Stimulated activated naive CD8-positive, alpha-beta T cell treated with anti-CD3 and anti-CD28 coated beads, Interleukin-15, Interleukin-2, amounts not matched to agents 100 ng/mL and 50 ng/mL, for 24 hours (primary cell): ENCODE measurements around the gene TMEM247.
"Not testable (repeated sequence)": the region's sequence is repeated elsewhere in the genome, so short reads cannot be mapped to it uniquely, and the experiment has no call there.

Experiments
- H3K27ac Mint-ChIP-seq: one replicate; pipeline ENCODE4 v1.8.0; 2021; ENCODE audit warnings: mild to moderate bottlenecking, mixed read lengths
- H3K27me3 Mint-ChIP-seq: one replicate; pipeline ENCODE4 v1.8.0; 2021; ENCODE audit warnings: mixed read lengths
- H3K36me3 Mint-ChIP-seq: one replicate; pipeline ENCODE4 v1.8.0; 2021; ENCODE audit warnings: low read depth, mixed read lengths
- H3K4me1 Mint-ChIP-seq: one replicate; pipeline ENCODE4 v1.8.0; 2021; ENCODE audit warnings: low read depth, mixed read lengths
- H3K4me3 Mint-ChIP-seq: one replicate; pipeline ENCODE4 v1.8.0; 2021; ENCODE audit warnings: mild to moderate bottlenecking, mixed read lengths
- H3K9me3 Mint-ChIP-seq: one replicate; pipeline ENCODE4 v1.8.0; 2021; ENCODE audit warnings: mixed read lengths

TMEM247 gene

GRCh38 chr2:46508312-46508711 is 28.9 kb downstream of the TMEM247 start:
- Mint-ChIP-seq H3K27me3 (no peaks in the 10 kb centered on the region), H3K4me3 (no peak overlapping the region), H3K36me3 (no peaks in the 10 kb centered on the region), H3K4me1 (peaks cover 7% of the 10 kb centered on the region), H3K27ac (no peak overlapping the region), H3K9me3 (no peaks in the 10 kb centered on the region)

GRCh38 chr2:46508759-46509158 is 29.4 kb downstream of the TMEM247 start:
- H3K27me3 Mint-ChIP-seq: no peaks in the 10 kb centered on the region
- peaks cover 7% of the 10 kb centered on the region for H3K4me1 Mint-ChIP-seq
- no peak overlapping the region for H3K27ac Mint-ChIP-seq
- H3K9me3 Mint-ChIP-seq: no peaks in the 10 kb centered on the region
- H3K36me3 Mint-ChIP-seq: no peaks in the 10 kb centered on the region
- H3K4me3 Mint-ChIP-seq: no peak overlapping the region

GRCh38 chr2:46509804-46510203 is 30.4 kb downstream of the TMEM247 start:
- no peak overlapping the region for H3K27ac Mint-ChIP-seq

GRCh38 chr2:46510598-46511177 is 31.3 kb downstream of the TMEM247 start:
- Mint-ChIP-seq H3K27me3 (no peaks in the 10 kb centered on the region), H3K36me3 (peaks cover 6% of the 10 kb centered on the region), H3K4me3 (no peak overlapping the region), H3K9me3 (peaks cover 13% of the 10 kb centered on the region), H3K4me1 (peaks cover 7% of the 10 kb centered on the region), H3K27ac (no peak overlapping the region)

More at GRCh38 chr2:46509804-46510203, 30.4 kb downstream of the TMEM247 start:
- peaks cover 6% of the 10 kb centered on the region for H3K9me3 Mint-ChIP-seq
- no peak overlapping the region for H3K4me3 Mint-ChIP-seq
- H3K4me1 Mint-ChIP-seq: peaks cover 7% of the 10 kb centered on the region
- H3K36me3 Mint-ChIP-seq: no peaks in the 10 kb centered on the region
- H3K27me3 Mint-ChIP-seq: no peaks in the 10 kb centered on the region

GRCh38 chr2:46512185-46512584 is 32.8 kb downstream of the TMEM247 start:
- Mint-ChIP-seq H3K27ac (no peak overlapping the region), H3K9me3 (peaks cover 23% of the 10 kb centered on the region), H3K4me1 (peaks cover 7% of the 10 kb centered on the region), H3K4me3 (no peak overlapping the region), H3K27me3 (no peaks in the 10 kb centered on the region), H3K36me3 (peaks cover 11% of the 10 kb centered on the region)

- peaks cover 11% of the 10 kb centered on the region for H3K36me3 Mint-ChIP-seq
- H3K27me3 Mint-ChIP-seq: no peaks in the 10 kb centered on the region
- H3K27ac Mint-ChIP-seq: no peak overlapping the region
- H3K4me3 Mint-ChIP-seq: no peak overlapping the region
- peaks cover 24% of the 10 kb centered on the region for H3K9me3 Mint-ChIP-seq
- H3K4me1 Mint-ChIP-seq: peaks cover 7% of the 10 kb centered on the region
These were observed 35.4 kb downstream of the TMEM247 start for GRCh38 chr2:46514738-46515137.

- no peak overlapping the region for H3K27ac Mint-ChIP-seq
- peaks cover 11% of the 10 kb centered on the region for H3K36me3 Mint-ChIP-seq
- H3K27me3 Mint-ChIP-seq: no peaks in the 10 kb centered on the region
- H3K9me3 Mint-ChIP-seq: peaks cover 24% of the 10 kb centered on the region
- peaks cover 9% of the 10 kb centered on the region for H3K4me1 Mint-ChIP-seq
- no peak overlapping the region for H3K4me3 Mint-ChIP-seq
These were observed 38.1 kb downstream of the TMEM247 start for GRCh38 chr2:46517485-46517884.

GRCh38 chr2:46518861-46519260 is 39.5 kb downstream of the TMEM247 start:
- Mint-ChIP-seq H3K27ac (no peak overlapping the region), H3K27me3 (no peaks in the 10 kb centered on the region)

GRCh38 chr2:46519265-46519664 is 39.9 kb downstream of the TMEM247 start:
- peaks cover 17% of the 10 kb centered on the region for H3K4me1 Mint-ChIP-seq
- H3K9me3 Mint-ChIP-seq: peaks cover 23% of the 10 kb centered on the region
- H3K4me3 Mint-ChIP-seq: no peak overlapping the region
- H3K36me3 Mint-ChIP-seq: peaks cover 11% of the 10 kb centered on the region
- no peaks in the 10 kb centered on the region for H3K27me3 Mint-ChIP-seq
- H3K27ac Mint-ChIP-seq: no peak overlapping the region

More at GRCh38 chr2:46518861-46519260, 39.5 kb downstream of the TMEM247 start:
- Mint-ChIP-seq H3K9me3 (peaks cover 24% of the 10 kb centered on the region), H3K4me1 (peaks cover 17% of the 10 kb centered on the region), H3K36me3 (peaks cover 11% of the 10 kb centered on the region), H3K4me3 (no peak overlapping the region)

GRCh38 chr2:46520130-46520711 is 40.9 kb downstream of the TMEM247 start:
- peaks cover 10% of the 10 kb centered on the region for H3K36me3 Mint-ChIP-seq
- peaks cover 17% of the 10 kb centered on the region for H3K4me1 Mint-ChIP-seq
- H3K27ac Mint-ChIP-seq: no peak overlapping the region
- peaks cover 16% of the 10 kb centered on the region for H3K9me3 Mint-ChIP-seq
- H3K4me3 Mint-ChIP-seq: no peak overlapping the region
- H3K27me3 Mint-ChIP-seq: no peaks in the 10 kb centered on the region

- Mint-ChIP-seq H3K27ac (no peak overlapping the region), H3K36me3 (peaks cover 2% of the 10 kb centered on the region), H3K9me3 (peaks cover 5% of the 10 kb centered on the region), H3K4me3 (no peak overlapping the region), H3K4me1 (peaks cover 17% of the 10 kb centered on the region), H3K27me3 (no peaks in the 10 kb centered on the region)
These were observed 41.9 kb downstream of the TMEM247 start for GRCh38 chr2:46521215-46521683.

- H3K27ac Mint-ChIP-seq, H3K4me3 Mint-ChIP-seq, H3K9me3 Mint-ChIP-seq, H3K36me3 Mint-ChIP-seq, H3K27me3 Mint-ChIP-seq: not testable (repeated sequence)
- peaks cover 17% of the 10 kb centered on the region for H3K4me1 Mint-ChIP-seq
These were observed 43.0 kb downstream of the TMEM247 start for GRCh38 chr2:46522385-46522784.

- Mint-ChIP-seq H3K36me3 (peaks cover 18% of the 10 kb centered on the region), H3K27ac (no peak overlapping the region), H3K4me1 (peaks cover 22% of the 10 kb centered on the region), H3K27me3 (no peaks in the 10 kb centered on the region), H3K9me3 (no peaks in the 10 kb centered on the region), H3K4me3 (no peak overlapping the region)
These were observed 46.3 kb downstream of the TMEM247 start for GRCh38 chr2:46525522-46526155.

- peaks cover 5% of the 10 kb centered on the region for H3K4me1 Mint-ChIP-seq
- H3K27me3 Mint-ChIP-seq: no peaks in the 10 kb centered on the region
These were observed 49.5 kb downstream of the TMEM247 start for GRCh38 chr2:46528880-46529279.

GRCh38 chr2:46530639-46531038 is 51.3 kb downstream of the TMEM247 start:
- Mint-ChIP-seq H3K27me3 (no peaks in the 10 kb centered on the region), H3K9me3 (no peaks in the 10 kb centered on the region), H3K27ac (no peak overlapping the region), H3K4me1 (peaks cover 23% of the 10 kb centered on the region), H3K36me3 (peaks cover 26% of the 10 kb centered on the region), H3K4me3 (no peak overlapping the region)

More at GRCh38 chr2:46528880-46529279, 49.5 kb downstream of the TMEM247 start:
- Mint-ChIP-seq H3K36me3 (peaks cover 19% of the 10 kb centered on the region), H3K9me3 (no peaks in the 10 kb centered on the region), H3K4me3 (no peak overlapping the region), H3K27ac (no peak overlapping the region)
